SKM-1 (cell line): Measurements from ENCODE around the gene PRM1.

ENCODE experiments used
- DNase-seq: peaks from one replicate; lab custom pipeline; 2025; ENCODE audit not compliant: unreplicated experiment; lab: John Stamatoyannopoulos, UW

The PRM1 gene

GRCh38 chr16:11273721-11274324 lies 7.3 kb downstream of the PRM1 start:
- DNase-seq = no peak

- no peak for DNase-seq
Observed at GRCh38 chr16:11272921-11273720, 8.0 kb downstream of the PRM1 start, which contains the start of gene PRM3. Gene PRM3 (minus strand): TSS chr16:11273629. CDS start chr16:11273595, 34 bp downstream.

GRCh38 chr16:11272484-11272883 lies 8.6 kb downstream of the PRM1 start:
- no peak for DNase-seq

- DNase-seq = no peak
Observed at GRCh38 chr16:11271610-11272009, 9.5 kb downstream of the PRM1 start.

- DNase-seq = no peak
Observed at GRCh38 chr16:11270602-11271162, 10.4 kb downstream of the PRM1 start.

GRCh38 chr16:11268921-11269375 lies 12.2 kb downstream of the PRM1 start, which contains the start of gene TNP2:
Gene TNP2 (minus strand): TSS chr16:11269325. CDS start chr16:11269262, 63 bp downstream.
- no peak for DNase-seq

GRCh38 chr16:11265124-11265523 lies 16.0 kb downstream of the PRM1 start:
- no peak for DNase-seq

- peak; percentile 43 for DNase-seq
Observed at GRCh38 chr16:11264155-11264832, 16.8 kb downstream of the PRM1 start.

- DNase-seq = no peak
Observed at GRCh38 chr16:11263737-11264136, 17.4 kb downstream of the PRM1 start.

GRCh38 chr16:11262915-11263314 lies 18.2 kb downstream of the PRM1 start:
- no peak for DNase-seq

GRCh38 chr16:11260596-11260966 lies 20.5 kb downstream of the PRM1 start:
- no peak for DNase-seq

- DNase-seq = no peak
Observed at GRCh38 chr16:11259655-11260595, 21.2 kb downstream of the PRM1 start.

- DNase-seq = no peak
Observed at GRCh38 chr16:11258553-11259492, 22.3 kb downstream of the PRM1 start.

- DNase-seq = peak; percentile 40
Observed at GRCh38 chr16:11257131-11257938, 23.8 kb downstream of the PRM1 start.

GRCh38 chr16:11256661-11257130 lies 24.4 kb downstream of the PRM1 start:
- no peak for DNase-seq

GRCh38 chr16:11255737-11256660 lies 25.1 kb downstream of the PRM1 start, which contains the start of gene SOCS1:
Gene SOCS1 (minus strand): TSS chr16:11256204. CDS start chr16:11255478, 726 bp downstream.
- DNase-seq = peak; percentile 58
